NCI-H2196 (cell line): ENCODE data around the gene CDH22.

Experiments used
- DNase-seq: peaks from one replicate; lab custom pipeline; 2025; ENCODE audit not compliant: unreplicated experiment; lab: John Stamatoyannopoulos, UW

CDH22 gene

GRCh38 chr20:46219190-46219589, 89.1 kb downstream of the CDH22 start:
- no peak for DNase-seq

- DNase-seq, result no peak
Observed at GRCh38 chr20:46218656-46219055, 89.6 kb downstream of the CDH22 start.

- no peak for DNase-seq
Observed at GRCh38 chr20:46217583-46217982, 90.7 kb downstream of the CDH22 start.

- no peak for DNase-seq
Observed at GRCh38 chr20:46216770-46217464, 91.4 kb downstream of the CDH22 start.

- DNase-seq, result no peak
Observed at GRCh38 chr20:46215913-46216707, 92.2 kb downstream of the CDH22 start.

GRCh38 chr20:46214824-46215488, 93.3 kb downstream of the CDH22 start:
- DNase-seq, result no peak

- no peak for DNase-seq
Observed at GRCh38 chr20:46213946-46214823, 94.1 kb downstream of the CDH22 start.

- DNase-seq, result no peak
Observed at GRCh38 chr20:46212876-46213275, 95.4 kb downstream of the CDH22 start.

- DNase-seq, result no peak
Observed at GRCh38 chr20:46212252-46212651, 96.0 kb downstream of the CDH22 start.

GRCh38 chr20:46211331-46211722, 97.0 kb downstream of the CDH22 start:
- DNase-seq, result no peak

GRCh38 chr20:46210672-46211330, 97.5 kb downstream of the CDH22 start:
- DNase-seq, result no peak

GRCh38 chr20:46209930-46210671, 98.2 kb downstream of the CDH22 start:
- no peak for DNase-seq

- DNase-seq, result no peak
Observed at GRCh38 chr20:46207793-46208192, 100.5 kb downstream of the CDH22 start.

- DNase-seq, result no peak
Observed at GRCh38 chr20:46206992-46207549, 101.2 kb downstream of the CDH22 start.

- DNase-seq, result no peak
Observed at GRCh38 chr20:46206025-46206424, 102.3 kb downstream of the CDH22 start.

- no peak for DNase-seq
Observed at GRCh38 chr20:46205349-46205748, 102.9 kb downstream of the CDH22 start.

- DNase-seq, result no peak
Observed at GRCh38 chr20:46204594-46205186, 103.6 kb downstream of the CDH22 start.

GRCh38 chr20:46203510-46203837, 104.8 kb downstream of the CDH22 start:
- DNase-seq, result no peak
